Cardiac septum (tissue), 1 donor: Measurements from ENCODE around the gene ABAT. TPM values are rescaled to one million over a fixed set of nuclear protein-coding genes. Genes with fewer than 3 reads are reported as not detected.
"Not testable (repeated sequence)": the region's sequence is repeated elsewhere in the genome, so short reads cannot be mapped to it uniquely, and the experiment has no call there.

Experiments
- DNase-seq: peaks from one replicate; pipeline ENCODE4 v3.0.0-alpha.2; 2020; ENCODE audit warnings: low spot score
- intact Hi-C: fragments of 100-400 bp; cut with DNase I; formaldehyde crosslinking; loops from one replicate; pipeline ENCODE4 v1.14.0; 2022
- total RNA-seq: library from RNA; stranded (reverse); fragmentation: NEBNext Ultra II Directional; extraction: Animal tissue kit (Norgen Biotek cat#: 25700); gene quantifications from one replicate; pipeline ENCODE4 v1.2.1, GENCODE V29; 2021
- donor health status: DM: no; HTN: no; CAD: no.

Gene ABAT
- total RNA-seq, 1 donor from 2014 or later: 25.8 TPM

DNA sequence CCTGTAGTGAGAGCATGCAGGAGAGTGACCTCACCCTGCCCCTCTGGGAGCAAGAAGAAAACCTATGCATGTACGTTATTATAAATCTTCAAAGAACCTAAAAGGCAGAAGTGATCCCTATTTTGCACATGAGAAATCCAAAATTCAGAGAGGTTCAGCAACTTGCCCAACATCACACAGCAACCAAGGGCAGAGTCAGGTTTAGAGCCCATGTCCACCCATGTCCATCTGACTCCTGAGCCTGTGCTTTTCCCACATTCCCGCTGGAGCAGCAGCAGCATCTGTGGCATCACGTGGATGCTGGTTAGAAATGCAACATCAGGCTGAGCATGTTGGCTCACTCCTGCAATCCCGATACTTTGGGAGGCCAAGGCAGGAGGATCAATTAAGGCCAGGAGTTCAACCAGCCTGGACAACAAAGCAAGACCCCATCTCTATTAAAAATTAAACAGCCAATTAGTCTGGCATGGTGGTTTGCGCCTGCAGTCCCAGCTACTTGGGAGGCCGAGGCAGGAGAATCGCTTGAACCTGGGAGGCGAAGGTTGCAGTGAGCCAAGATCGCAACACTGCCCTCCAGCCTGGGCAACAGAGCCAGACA, 26.6 kb upstream of the ABAT start:
- no peak for DNase-seq
- intact Hi-C loops: no loop called here

DNA sequence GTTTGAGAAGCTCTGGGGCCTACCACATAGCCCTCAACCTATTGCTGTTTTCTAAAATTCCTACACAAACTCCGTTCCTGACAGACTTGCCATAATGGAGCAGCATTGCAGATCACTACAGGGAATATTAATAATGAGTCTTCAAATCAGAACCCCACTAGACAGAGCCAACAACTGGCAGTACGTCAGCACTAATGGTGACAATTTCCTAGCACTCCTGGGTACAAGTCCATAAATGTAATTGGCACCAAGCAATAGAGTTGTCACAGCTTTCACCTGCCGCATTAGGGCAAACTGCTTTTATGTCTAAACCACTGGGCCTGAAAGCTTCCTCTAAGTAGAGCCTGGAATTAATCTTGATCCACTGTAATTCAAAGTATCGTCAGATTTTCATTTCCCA, 25.5 kb upstream of the ABAT start:
- intact Hi-C loops: no loop called here
- no peak for DNase-seq

DNA sequence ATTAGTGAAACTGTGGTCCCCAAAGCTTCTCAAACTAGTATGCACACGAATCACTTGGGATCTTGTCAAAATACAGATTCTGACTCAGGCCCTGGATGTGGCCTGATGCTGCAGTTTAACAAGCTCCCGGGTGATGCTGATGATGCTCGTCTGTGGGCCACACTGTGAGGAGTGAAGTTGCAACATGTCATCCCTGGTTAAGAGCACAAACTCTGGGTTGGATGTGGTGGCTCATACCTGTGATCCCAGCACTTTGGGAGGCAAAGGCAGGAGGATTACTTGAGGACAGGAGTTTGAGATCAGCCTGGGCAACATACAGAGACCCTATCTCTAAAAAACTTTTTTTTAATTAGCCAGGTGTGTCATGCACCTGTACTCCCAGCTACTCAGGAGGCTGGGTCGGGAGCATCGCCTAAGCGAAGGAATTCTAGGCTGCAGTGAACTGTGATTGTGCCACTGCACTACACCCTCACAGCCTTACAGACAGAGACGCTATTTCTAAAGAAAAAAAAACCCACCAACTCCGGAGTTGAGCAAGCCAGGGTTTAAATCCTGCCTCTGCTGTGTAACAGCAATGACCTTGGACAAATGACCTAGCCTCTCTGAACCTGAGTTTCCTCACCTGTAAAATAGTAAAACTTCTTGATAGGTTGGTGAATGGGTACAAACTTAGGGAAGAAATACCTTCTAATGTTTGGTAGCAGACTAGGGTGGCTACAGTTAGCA, 24.4 kb upstream of the ABAT start:
- intact Hi-C loops: no loop called here

DNA sequence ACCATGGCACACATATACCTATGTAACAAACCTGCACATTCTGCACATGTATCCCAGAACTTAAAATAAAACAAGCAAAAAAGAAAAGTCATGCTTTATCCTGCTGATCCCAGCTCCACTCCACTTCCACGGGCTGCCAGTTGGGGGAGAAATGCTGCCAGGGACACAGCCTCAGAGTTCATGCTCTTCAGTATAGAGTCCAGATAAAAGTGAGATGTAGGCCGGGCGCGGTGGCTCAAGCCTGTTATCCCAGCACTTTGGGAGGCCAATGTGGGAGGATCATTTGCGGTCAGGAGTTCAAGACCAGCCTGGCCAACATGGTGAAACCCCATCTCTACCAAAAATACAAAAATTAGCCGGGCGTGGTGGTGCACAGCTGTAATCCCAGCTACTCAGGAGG, 22.5 kb upstream of the ABAT start:
- intact Hi-C loops, DNase-seq: not testable (repeated sequence)

More for the DNA sequence above, 24.4 kb upstream of the ABAT start:
- no peak for DNase-seq

DNA sequence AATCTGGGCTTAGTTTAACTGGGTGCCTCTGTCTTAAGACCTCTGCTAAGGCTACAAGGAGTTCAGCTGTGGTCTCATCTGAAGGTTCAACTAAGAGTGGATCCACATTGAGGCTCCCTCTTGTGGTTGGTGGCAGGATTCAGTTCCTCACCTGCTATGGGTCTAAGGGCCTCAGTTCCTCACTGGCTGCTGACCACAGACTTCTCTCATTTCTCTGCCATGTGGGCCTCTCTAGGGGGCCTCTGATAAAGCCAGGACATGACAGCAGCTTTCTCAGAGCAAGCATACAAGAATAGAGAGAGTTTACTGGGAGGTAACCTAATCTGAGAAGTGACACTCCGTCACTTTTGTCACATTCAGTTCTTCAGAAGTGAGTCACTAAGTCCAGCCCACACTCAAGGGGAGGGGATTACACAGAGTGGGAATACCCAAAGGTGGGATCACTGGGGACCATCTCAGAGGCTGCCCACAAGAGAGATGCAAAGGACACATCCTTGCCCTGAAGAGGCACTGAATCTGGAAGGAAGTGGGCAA, 19.2 kb upstream of the ABAT start:
- no peak for DNase-seq
- intact Hi-C loops: no loop called here

DNA sequence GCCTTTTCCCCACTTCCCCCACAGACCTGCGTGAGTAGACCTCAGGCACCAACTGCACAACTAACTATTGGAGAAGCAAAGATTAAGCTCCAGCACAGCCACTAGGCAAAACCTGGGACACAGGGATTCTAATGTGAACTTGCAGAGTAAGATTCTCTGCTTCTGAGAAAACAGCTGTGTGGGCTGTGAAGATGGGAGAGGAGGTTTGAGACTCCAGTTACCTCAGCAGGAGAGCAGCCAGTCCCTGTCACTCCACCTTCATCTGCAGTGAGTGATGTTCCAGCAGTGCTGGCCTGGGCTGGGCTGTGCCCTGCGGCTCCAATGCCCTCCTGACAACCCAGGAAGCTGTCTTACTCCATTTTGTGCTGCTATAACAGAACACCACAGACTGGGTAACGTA, 18.0 kb upstream of the ABAT start:
- no peak for DNase-seq
- intact Hi-C loops: no loop called here

DNA sequence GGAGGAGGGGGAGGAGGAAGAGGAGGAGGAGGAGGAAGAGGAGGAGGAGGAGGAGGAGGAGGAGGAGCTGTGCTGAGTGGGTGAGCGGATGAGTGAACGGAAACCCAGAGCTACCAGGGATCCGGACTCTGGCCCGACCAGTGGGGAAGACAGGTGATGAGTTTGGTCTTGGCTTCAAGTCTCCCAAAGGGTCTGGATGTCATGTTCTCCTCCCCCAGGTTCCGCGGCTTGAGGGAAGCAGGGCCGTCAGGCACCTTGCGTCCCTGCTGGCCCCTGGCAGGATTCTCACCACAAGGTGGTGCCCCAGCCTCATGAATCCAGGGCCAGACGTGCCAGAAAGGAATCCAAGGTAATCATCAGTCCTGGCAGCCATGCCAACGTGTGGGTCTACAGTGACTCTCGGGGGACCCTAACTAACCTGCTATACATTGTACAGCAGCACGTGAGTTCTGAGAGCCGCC, 13.5 kb upstream of the ABAT start:
- intact Hi-C loops: loop anchor here (2.0 to 5.0 kb wide), 2 partner anchors 132 to 351 kb away; no protein-coding TSS in a partner anchor

DNA sequence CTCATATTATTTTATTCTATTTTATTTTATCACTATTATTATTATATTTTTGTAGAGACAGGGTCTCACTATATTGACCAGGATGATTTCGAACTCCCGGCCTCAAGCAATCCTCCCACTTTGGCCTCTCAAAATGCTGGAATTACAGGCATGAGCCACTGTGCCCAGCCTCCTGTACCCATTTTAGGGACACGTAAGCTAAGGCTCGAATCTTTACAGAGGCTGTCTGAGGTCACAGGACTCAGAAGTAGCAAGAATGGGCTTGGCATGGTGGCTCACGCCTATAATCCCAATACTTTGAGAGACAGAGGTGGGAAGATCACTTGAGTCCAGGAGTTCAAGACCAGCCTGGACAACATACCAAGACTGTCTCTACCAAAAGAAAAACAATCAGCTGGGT, 12.7 kb upstream of the ABAT start:
- intact Hi-C loops: loop anchor here (2.0 to 5.0 kb wide), 3 partner anchors 131 to 351 kb away; no protein-coding TSS in a partner anchor
- DNase-seq: no peak

More for the DNA sequence above, 13.5 kb upstream of the ABAT start:
- DNase-seq: no peak

DNA sequence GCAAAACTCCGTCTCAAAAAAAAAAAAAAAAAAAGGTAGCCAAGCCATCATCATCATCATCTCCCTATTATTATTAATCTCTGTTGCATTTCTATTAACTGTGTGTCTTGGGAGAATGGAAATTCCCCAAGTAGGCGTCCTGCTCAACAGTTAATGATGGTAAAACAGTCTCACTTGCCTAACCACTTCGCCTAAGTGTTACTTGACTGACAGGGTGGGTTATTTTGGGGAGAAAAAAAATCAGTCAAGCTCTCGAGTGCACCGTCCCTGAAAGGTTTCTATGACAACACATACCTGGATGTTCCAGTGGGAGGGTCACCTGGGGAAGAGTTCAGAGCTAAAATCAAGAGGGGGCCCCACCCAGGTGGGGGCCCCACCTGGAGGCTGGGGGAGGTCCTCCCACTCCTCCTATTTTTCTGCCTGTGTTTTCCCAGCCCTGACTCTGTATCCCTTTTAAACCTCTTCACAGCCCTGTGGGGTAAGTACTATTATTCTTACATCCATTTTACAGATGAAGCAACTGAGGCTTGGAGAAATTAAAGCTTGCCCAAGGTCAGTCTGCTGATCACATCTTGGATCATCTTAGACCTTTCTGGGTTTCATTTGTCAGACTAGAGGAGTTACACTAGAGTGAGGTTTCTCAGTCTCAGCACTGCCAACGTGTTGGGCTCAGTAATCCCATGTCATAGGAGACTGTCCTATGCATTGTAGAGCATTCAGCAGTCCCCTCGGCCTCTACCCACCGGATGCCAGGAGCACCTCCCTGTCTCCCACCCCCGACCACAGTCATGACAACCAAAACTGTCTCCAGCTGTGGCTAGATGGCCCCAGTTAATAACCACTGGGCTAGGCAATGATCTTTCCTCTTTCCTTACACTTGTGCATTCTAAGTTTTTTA, 11.0 kb upstream of the ABAT start:
- intact Hi-C loops: loop anchor here (2.0 to 5.0 kb wide), 2 partner anchors 217 to 349 kb away; no protein-coding TSS in a partner anchor

DNA sequence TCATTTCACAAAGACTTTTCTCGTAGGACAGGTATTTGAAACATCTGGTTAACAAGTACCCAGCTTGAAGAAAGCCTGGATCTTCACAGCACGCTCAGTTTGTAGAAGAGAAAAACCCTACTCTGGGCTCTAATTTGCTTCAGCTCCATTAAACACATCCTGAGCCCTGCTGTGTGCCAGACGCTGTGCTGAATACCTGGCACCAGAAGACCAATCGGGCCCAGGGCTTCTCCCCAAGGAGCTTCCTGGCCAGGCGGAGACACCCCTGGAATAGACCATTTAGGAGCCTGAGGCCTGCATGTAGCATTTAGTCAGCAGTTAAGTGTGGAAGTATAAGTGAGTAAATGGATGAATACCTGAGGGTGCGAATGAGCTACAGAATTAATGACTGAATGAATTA, 8.9 kb upstream of the ABAT start:
- no peak for DNase-seq
- intact Hi-C loops: no loop called here

More for the DNA sequence above, 11.0 kb upstream of the ABAT start:
- DNase-seq: no peak

DNA sequence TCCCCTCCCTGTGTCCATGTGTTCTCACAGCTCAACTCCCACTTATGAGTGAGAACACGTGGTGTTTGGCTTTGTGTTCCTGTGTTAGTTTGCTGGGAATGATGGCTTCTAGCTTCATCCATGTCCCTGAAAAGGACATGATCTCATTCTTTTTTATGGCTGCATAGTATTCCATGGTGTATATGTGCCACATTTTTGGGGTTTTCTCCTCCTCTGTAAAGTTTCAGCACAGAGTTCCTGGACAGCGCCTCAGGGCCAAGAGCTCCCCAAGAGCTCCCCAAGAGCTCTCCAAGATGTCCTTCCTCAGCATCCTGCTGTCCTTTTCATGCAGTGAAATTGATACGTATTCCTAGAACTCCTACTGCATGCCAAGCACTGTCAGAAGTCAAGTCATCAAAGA, 6.9 kb upstream of the ABAT start:
- intact Hi-C loops: no loop called here
- DNase-seq: no peak

DNA sequence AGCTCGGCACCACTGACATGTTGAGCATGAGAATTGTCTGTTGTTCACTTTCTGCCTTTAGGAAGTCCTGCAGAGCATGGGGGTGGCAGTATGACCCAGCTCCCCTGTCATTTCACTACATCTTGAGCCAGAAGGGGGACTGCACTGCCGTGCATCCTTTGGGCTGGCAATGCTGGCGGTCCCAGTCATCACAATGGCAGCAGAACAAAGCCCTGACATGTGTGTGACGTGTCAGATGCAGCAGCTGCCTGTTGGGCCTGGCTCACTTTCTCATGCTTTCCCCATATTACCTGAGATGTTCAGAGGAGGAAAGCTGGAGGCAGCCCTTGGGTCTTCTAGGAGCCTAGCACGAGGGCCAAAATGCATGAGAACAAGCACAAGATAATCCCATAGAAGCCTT, 6.3 kb upstream of the ABAT start:
- intact Hi-C loops: no loop called here
- DNase-seq: no peak

DNA sequence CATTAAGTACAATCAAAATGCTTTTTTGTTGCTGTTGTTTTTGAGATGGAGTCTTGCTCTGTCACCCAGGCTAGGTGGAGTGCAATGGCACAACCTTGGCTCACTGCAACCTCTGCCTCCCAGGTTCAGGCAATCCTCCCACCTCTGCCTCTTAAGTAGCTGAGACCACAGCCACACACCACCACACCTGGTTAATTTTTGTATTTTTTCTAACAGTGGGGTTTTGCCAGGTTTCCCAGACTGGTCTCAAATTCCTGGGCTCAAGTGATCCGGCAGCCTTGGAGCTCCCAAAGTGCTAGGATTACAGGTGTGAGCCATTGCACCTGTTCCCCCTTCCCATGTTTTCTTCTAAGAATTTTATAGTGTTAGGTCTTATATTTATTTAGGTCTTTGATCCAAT, 4.9 kb upstream of the ABAT start:
- intact Hi-C loops: no loop called here

DNA sequence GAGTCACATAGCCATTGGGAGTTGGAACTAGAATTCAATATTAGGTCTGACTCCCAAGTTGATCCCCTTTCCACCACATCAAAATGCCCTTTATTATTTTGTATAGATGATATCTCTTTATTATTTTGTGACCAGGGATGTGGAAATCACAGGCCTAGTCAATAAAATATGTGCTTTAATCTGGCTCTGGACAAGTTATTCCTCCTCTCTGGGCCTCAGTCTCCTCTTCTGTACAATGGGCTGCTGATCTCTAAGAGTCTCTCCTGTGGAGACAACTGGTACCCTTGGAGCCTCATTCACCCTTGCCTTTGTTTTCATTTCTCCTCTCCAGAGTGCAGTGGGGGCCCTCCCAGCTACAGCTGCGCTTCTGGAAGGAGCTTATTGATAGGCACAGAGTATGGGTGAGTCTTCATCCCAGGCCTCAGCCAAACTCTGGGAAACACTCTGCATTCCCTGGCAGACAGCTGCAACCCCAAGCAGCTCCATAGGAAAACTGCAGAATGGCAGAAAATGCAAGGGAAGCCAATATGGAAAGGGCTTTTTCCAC, 4.3 kb upstream of the ABAT start:
- intact Hi-C loops: loop anchor here (5.0 kb wide), 1 partner anchor 127 kb away; the partner anchor contains the start of genes PMM2 and TMEM186
- no peak for DNase-seq

More for the DNA sequence above, 4.9 kb upstream of the ABAT start:
- DNase-seq: no peak

DNA sequence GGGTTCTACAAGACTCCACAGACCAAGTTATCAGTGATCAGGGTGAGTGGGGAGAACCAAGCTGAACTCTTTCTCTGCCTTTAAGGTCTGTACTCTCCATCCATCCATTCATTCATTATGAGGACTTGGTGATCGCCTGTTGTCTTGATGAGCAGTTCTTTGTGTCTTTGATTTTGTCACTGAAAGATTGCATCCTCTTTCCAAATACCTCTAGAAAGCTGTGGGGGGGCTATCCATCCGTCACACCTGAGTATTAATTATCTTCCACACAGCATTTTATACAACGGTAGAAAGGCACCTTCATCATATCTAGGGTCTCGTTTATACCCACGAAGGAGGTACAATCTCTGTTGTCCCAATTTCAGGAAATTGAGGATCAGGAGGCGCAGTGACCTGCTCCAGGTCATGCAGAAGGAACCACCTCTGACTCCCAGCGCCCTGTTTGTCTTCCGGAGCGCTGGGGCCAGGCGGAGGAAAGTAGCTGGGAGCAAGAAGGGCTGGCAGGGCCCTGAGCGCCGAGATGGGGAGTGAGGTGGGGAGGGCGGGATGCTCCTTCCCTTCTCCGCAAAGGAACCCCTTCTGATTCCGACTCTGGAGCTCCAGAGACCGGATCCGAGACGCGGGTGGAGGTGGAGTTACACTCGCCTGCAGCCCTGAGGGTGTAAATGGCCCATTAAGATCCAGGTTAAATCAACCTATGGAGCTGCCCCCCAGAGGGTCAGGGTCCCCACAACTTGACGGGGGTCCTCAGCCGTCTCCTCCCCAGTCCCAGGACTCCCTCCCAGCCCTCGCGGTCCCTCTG, 605 bp upstream of the ABAT start:
- intact Hi-C loops: loop anchor here (5.0 kb wide), 1 partner anchor 123 kb away; the partner anchor contains the start of genes PMM2 and TMEM186

DNA sequence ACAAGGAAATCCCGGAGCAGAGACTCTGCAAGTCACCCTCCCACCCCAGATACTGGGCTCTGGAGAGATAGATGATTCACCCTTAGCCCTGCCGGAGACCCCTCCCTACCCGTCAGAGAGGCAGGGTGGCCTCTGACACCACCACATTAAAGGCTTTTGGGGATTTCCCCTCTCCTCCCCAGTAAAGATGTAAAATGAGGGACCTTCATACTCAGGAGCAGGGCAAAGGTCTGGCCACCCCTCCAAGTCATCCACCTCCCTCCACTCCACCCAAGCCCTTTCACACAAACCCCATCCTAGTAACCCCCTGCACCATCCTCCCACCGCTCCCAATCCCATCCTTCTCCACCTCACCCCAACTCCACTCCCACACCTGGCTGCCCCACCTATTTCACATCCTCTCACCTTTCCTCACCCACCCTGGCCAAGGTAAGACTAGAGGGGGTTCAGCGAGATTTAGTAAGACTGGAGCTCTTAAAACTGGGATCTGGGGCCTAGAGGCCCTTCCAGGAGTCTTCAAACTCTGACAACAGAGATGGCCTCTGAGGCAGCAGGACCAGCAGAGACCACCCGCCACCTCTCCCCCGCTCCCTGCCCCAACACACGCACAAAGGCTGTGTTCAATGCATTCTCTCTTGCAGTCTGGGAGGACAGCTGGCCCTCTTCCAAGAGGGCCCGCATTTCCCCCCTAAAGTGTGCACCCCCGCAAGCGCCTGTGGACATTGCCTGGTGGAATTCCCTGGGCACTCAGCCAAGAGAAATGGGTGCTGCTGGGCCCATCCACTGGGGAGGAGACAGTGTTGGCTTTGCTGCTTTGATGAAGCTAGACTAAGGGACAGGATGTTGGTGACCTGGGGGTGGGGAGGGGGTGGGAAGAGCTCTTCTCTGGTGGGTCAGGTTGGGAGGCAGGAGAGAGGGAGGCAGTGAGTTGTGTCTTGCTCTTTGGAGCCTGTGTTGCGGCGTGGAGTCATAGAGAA, 1.1 kb downstream of the ABAT start:
- no peak for DNase-seq
- intact Hi-C loops: no loop called here

More for the DNA sequence above, 605 bp upstream of the ABAT start:
- DNase-seq: no peak

DNA sequence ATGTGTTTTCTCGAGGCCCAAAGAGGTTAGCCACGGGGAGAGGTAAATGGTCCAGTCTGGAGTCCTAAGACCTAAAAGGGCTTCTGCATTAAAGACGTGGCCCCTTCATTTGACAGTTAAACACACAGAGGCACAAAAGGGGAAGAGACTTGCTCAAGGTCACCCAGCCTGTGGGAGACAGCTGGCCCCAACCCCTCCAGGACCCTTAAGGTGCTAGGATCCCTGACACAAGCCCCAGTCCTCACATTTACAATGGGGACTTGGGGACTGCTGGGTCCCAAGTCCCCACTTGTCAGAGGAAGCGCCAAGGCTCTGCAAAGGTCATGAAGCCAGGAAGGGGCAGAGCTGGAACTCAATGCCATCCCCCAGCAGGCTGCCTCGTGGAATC, 1.7 kb downstream of the ABAT start:
- intact Hi-C loops: no loop called here
- no peak for DNase-seq
